ENCODE results near the gene COL16A1.
A peak's percentile ranks its signal among the peaks of the same experiment; 100 is the strongest.

Gene COL16A1

GRCh38 chr1:31669433-31669785 lies 34.4 kb downstream of the COL16A1 start:
- POLR2A ChIA-PET = interaction anchor here (1.1 to 1.3 kb wide), 2 partner anchors 24 to 119 kb away, joined by 3 to 4 read pairs; partner anchors contain the start of gene PEF1
- WGBS (ENCODE audit: insufficient coverage) = 52% methylated on average over 5 of the region's 7 CpGs
- peaks cover 0 to 18% (median 13%) of the 10 kb centered on the region in 4 experiments for H3K4me1 ChIP-seq (ENCODE audit: control extremely low read depth in 1 of 4, control insufficient read depth in 4 of 4, insufficient read depth in 4 of 4, low read length in 3 of 4)

DNA sequence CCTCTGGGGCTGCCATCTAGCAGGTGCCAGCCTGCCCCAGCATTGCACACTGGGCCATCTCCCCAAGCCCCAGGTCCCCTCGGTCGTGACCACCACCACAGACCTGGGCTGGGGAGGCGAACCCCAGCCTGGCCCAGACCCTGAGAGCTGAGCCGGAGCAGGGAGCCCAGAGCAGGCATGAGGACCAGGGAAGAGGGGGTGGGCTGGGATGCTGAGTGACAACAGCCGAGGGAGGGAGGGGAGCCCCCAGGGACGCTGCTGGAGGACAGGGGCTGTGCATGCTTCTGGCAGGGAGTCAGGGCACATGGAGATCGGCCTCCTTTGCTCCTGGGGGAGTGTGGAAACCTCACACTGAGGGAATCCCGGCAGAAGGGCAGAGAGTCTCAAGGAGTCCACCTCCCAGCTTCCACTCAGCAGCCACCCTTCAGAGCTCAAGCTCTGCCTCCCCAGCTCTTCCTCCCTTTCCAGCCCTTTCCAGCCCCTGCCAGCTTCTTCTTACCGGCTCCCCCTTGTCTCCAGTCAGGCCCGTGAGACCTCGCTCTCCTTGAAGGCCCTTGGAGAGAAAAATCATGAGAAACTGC lies 35.4 kb downstream of the COL16A1 start:
- Histone ChIP-seq H3K36me3 (ENCODE audit: control insufficient read depth in 4 of 4, insufficient read depth in 4 of 4, low read length in 3 of 4) (no peaks in the 10 kb centered on the region), H3K27me3 (replicated peaks in 2 of 5; ENCODE audit: control insufficient read depth in 4 of 5, insufficient read depth in 5 of 5, low read length in 4 of 5) (peaks cover 0 to 3% (median 0%) of the 10 kb centered on the region in 5 experiments), H3K4me1 (ENCODE audit: control extremely low read depth in 1 of 4, control insufficient read depth in 4 of 4, insufficient read depth in 4 of 4, low read length in 3 of 4) (peaks cover 0 to 18% (median 13%) of the 10 kb centered on the region in 4 experiments), H3K27ac (ENCODE audit: insufficient read depth in 1 of 2, low read depth in 1 of 2, low read length in 2 of 2, poor library complexity in 1 of 2, severe bottlenecking in 2 of 2) (no peak overlapping the region), H3K9me3 (ENCODE audit: control extremely low read depth in 1 of 5, control insufficient read depth in 4 of 5, insufficient read depth in 2 of 5, low read depth in 1 of 5, low read length in 4 of 5) (no peaks in the 10 kb centered on the region), H3K4me3 (ENCODE audit: control insufficient read depth in 1 of 7, extremely low read depth in 1 of 7, insufficient read depth in 4 of 7, low read depth in 2 of 7, low read length in 6 of 7) (no peak overlapping the region)
- WGBS (ENCODE audit: insufficient coverage) = 94% methylated on average over 11 of the region's 11 CpGs
- CTCF ChIA-PET = interaction anchor here (1.0 to 4.9 kb wide), 4 partner anchors 35 to 121 kb away, joined by 3 to 28 read pairs (median 6); partner anchors contain the start of gene COL16A1
- DNase-seq = no peak
- POLR2A ChIA-PET = no interaction called here

More at GRCh38 chr1:31669433-31669785, 34.4 kb downstream of the COL16A1 start:
- CTCF ChIA-PET = interaction anchor here (1.0 to 4.9 kb wide), 9 partner anchors 11 to 122 kb away, joined by 4 to 28 read pairs (median 8); partner anchors contain the start of gene COL16A1
- Histone ChIP-seq H3K9me3 (ENCODE audit: control extremely low read depth in 1 of 5, control insufficient read depth in 4 of 5, insufficient read depth in 2 of 5, low read depth in 1 of 5, low read length in 4 of 5) (no peaks in the 10 kb centered on the region), H3K27me3 (replicated peaks in 2 of 5; ENCODE audit: control insufficient read depth in 4 of 5, insufficient read depth in 5 of 5, low read length in 4 of 5) (peaks cover 0 to 3% (median 0%) of the 10 kb centered on the region in 5 experiments), H3K27ac (ENCODE audit: insufficient read depth in 1 of 2, low read depth in 1 of 2, low read length in 2 of 2, poor library complexity in 1 of 2, severe bottlenecking in 2 of 2) (no peak overlapping the region), H3K4me3 (ENCODE audit: control insufficient read depth in 1 of 7, extremely low read depth in 1 of 7, insufficient read depth in 4 of 7, low read depth in 2 of 7, low read length in 6 of 7) (peak overlapping the region in 1 of 7 experiments; percentile 59), H3K36me3 (ENCODE audit: control insufficient read depth in 4 of 4, insufficient read depth in 4 of 4, low read length in 3 of 4) (no peaks in the 10 kb centered on the region)
- no peak for DNase-seq

DNA sequence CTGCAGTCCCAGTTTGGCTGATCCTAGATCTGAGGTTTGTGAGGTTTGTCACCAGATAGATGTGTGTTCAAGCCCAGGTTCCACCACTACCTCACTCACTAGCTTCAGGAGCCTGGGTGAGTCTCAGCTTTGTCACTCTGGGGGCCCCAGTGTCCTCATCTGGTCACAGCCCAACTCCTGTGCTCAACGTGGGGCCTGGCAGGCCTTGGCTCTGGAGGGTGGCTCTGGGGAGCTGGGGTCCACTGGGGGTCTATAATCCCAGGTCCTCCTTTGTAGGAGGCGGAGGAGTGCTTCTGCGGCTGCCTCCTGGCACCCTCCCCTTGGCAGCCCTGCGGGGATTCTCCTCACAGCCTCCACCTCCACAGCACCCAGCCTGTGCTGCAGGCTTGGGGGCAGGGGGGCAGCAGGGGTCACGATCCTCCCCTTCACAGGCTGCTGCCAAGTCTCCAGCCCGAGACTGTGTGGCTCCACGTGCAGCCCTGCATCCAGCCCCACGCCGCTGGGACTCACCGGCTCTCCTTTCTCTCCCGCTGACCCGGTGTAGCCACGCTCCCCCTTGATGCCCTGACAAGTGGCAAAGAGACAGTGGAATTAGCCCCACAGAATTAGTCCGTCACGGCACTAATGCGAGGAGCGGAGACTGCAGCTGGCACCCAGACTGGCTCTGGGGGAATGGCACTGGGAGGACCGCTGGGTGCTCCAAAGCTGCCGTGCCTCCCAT lies 36.6 kb downstream of the COL16A1 start:
- H3K4me3 ChIP-seq (ENCODE audit: control insufficient read depth in 1 of 7, extremely low read depth in 1 of 7, insufficient read depth in 4 of 7, low read depth in 2 of 7, low read length in 6 of 7) = no peak overlapping the region
- H3K27me3 ChIP-seq (replicated peaks in 2 of 5; ENCODE audit: control insufficient read depth in 4 of 5, insufficient read depth in 5 of 5, low read length in 4 of 5) = peaks cover 0 to 3% (median 0%) of the 10 kb centered on the region in 5 experiments
- H3K4me1 ChIP-seq (ENCODE audit: control extremely low read depth in 1 of 4, control insufficient read depth in 4 of 4, insufficient read depth in 4 of 4, low read length in 3 of 4) = peaks cover 0 to 18% (median 13%) of the 10 kb centered on the region in 4 experiments
- POLR2A ChIA-PET = no interaction called here
- no peak overlapping the region for H3K27ac ChIP-seq (ENCODE audit: insufficient read depth in 1 of 2, low read depth in 1 of 2, low read length in 2 of 2, poor library complexity in 1 of 2, severe bottlenecking in 2 of 2)
- no peaks in the 10 kb centered on the region for H3K36me3 ChIP-seq (ENCODE audit: control insufficient read depth in 4 of 4, insufficient read depth in 4 of 4, low read length in 3 of 4)
- CTCF ChIA-PET = interaction anchor here (1.2 to 7.2 kb wide), 5 partner anchors 9 to 122 kb away, joined by 3 to 84 read pairs (median 10); no protein-coding TSS in a partner anchor
- no peak for DNase-seq
- H3K9me3 ChIP-seq (ENCODE audit: control extremely low read depth in 1 of 5, control insufficient read depth in 4 of 5, insufficient read depth in 2 of 5, low read depth in 1 of 5, low read length in 4 of 5) = no peaks in the 10 kb centered on the region
- 96% methylated on average over 18 of the region's 19 CpGs for WGBS (ENCODE audit: insufficient coverage)

- 85% methylated on average over 10 of the region's 10 CpGs for WGBS (ENCODE audit: insufficient coverage)
- no peak overlapping the region for H3K4me3 ChIP-seq (ENCODE audit: control insufficient read depth in 1 of 7, extremely low read depth in 1 of 7, insufficient read depth in 4 of 7, low read depth in 2 of 7, low read length in 6 of 7)
- H3K4me1 ChIP-seq (ENCODE audit: control extremely low read depth in 1 of 4, control insufficient read depth in 4 of 4, insufficient read depth in 4 of 4, low read length in 3 of 4) = peaks cover 0 to 18% (median 13%) of the 10 kb centered on the region in 4 experiments
- POLR2A ChIA-PET = interaction anchor here (1.1 kb wide), 1 partner anchor 22 kb away, joined by 3 read pairs; the partner anchor contains the start of gene PEF1
- CTCF ChIA-PET = interaction anchor here (1.2 to 7.2 kb wide), 7 partner anchors 10 to 297 kb away, joined by 3 to 84 read pairs (median 8); no protein-coding TSS in a partner anchor
- peaks cover 0 to 3% (median 0%) of the 10 kb centered on the region in 5 experiments for H3K27me3 ChIP-seq (replicated peaks in 2 of 5; ENCODE audit: control insufficient read depth in 4 of 5, insufficient read depth in 5 of 5, low read length in 4 of 5)
- no peak overlapping the region for H3K27ac ChIP-seq (ENCODE audit: insufficient read depth in 1 of 2, low read depth in 1 of 2, low read length in 2 of 2, poor library complexity in 1 of 2, severe bottlenecking in 2 of 2)
- H3K36me3 ChIP-seq (ENCODE audit: control insufficient read depth in 4 of 4, insufficient read depth in 4 of 4, low read length in 3 of 4) = no peaks in the 10 kb centered on the region
- H3K9me3 ChIP-seq (ENCODE audit: control extremely low read depth in 1 of 5, control insufficient read depth in 4 of 5, insufficient read depth in 2 of 5, low read depth in 1 of 5, low read length in 4 of 5) = no peaks in the 10 kb centered on the region
- no peak for DNase-seq
Measured at GRCh38 chr1:31666263-31666963, 37.4 kb downstream of the COL16A1 start.

GRCh38 chr1:31665234-31665878 lies 38.5 kb downstream of the COL16A1 start:
- CTCF ChIA-PET = interaction anchor here (0.9 to 7.2 kb wide), 15 partner anchors 11 to 298 kb away, joined by 3 to 84 read pairs (median 8); partner anchors contain the start of gene COL16A1
- Histone ChIP-seq H3K4me3 (ENCODE audit: control insufficient read depth in 1 of 7, extremely low read depth in 1 of 7, insufficient read depth in 4 of 7, low read depth in 2 of 7, low read length in 6 of 7) (no peak overlapping the region), H3K27ac (ENCODE audit: insufficient read depth in 1 of 2, low read depth in 1 of 2, low read length in 2 of 2, poor library complexity in 1 of 2, severe bottlenecking in 2 of 2) (no peak overlapping the region), H3K9me3 (ENCODE audit: control extremely low read depth in 1 of 5, control insufficient read depth in 4 of 5, insufficient read depth in 2 of 5, low read depth in 1 of 5, low read length in 4 of 5) (no peaks in the 10 kb centered on the region), H3K4me1 (ENCODE audit: control extremely low read depth in 1 of 4, control insufficient read depth in 4 of 4, insufficient read depth in 4 of 4, low read length in 3 of 4) (peaks cover 0 to 12% (median 9%) of the 10 kb centered on the region in 4 experiments), H3K36me3 (ENCODE audit: control insufficient read depth in 4 of 4, insufficient read depth in 4 of 4, low read length in 3 of 4) (no peaks in the 10 kb centered on the region), H3K27me3 (replicated peaks in 2 of 5; ENCODE audit: control insufficient read depth in 4 of 5, insufficient read depth in 5 of 5, low read length in 4 of 5) (peaks cover 0 to 3% (median 0%) of the 10 kb centered on the region in 5 experiments)
- POLR2A ChIA-PET = interaction anchor here (1.1 kb wide), 1 partner anchor 21 kb away, joined by 3 read pairs; the partner anchor contains the start of gene PEF1
- WGBS (ENCODE audit: insufficient coverage) = 98% methylated on average over 5 of the region's 7 CpGs
- DNase-seq = no peak

GRCh38 chr1:31664528-31664927 lies 39.3 kb downstream of the COL16A1 start:
- H3K27ac ChIP-seq (ENCODE audit: insufficient read depth in 1 of 2, low read depth in 1 of 2, low read length in 2 of 2, poor library complexity in 1 of 2, severe bottlenecking in 2 of 2) = no peak overlapping the region
- H3K27me3 ChIP-seq (replicated peaks in 2 of 5; ENCODE audit: control insufficient read depth in 4 of 5, insufficient read depth in 5 of 5, low read length in 4 of 5) = peaks cover 0 to 2% (median 0%) of the 10 kb centered on the region in 5 experiments
- ChIA-PET POLR2A (no interaction called here), CTCF (interaction anchor here (0.6 to 7.2 kb wide), 17 partner anchors 12 to 299 kb away, joined by 3 to 84 read pairs (median 6); partner anchors contain the start of genes ADGRB2 and COL16A1)
- H3K9me3 ChIP-seq (ENCODE audit: control extremely low read depth in 1 of 5, control insufficient read depth in 4 of 5, insufficient read depth in 2 of 5, low read depth in 1 of 5, low read length in 4 of 5) = no peaks in the 10 kb centered on the region
- H3K36me3 ChIP-seq (ENCODE audit: control insufficient read depth in 4 of 4, insufficient read depth in 4 of 4, low read length in 3 of 4) = no peaks in the 10 kb centered on the region
- H3K4me3 ChIP-seq (ENCODE audit: control insufficient read depth in 1 of 7, extremely low read depth in 1 of 7, insufficient read depth in 4 of 7, low read depth in 2 of 7, low read length in 6 of 7) = no peak overlapping the region
- no peak for DNase-seq
- WGBS (ENCODE audit: insufficient coverage) = 91% methylated on average over 9 of the region's 9 CpGs
- peaks cover 0 to 4% (median 1%) of the 10 kb centered on the region in 4 experiments for H3K4me1 ChIP-seq (ENCODE audit: control extremely low read depth in 1 of 4, control insufficient read depth in 4 of 4, insufficient read depth in 4 of 4, low read length in 3 of 4)
